Gastrocnemius medialis (tissue), 4 donors: ENCODE measurements around the gene ARHGAP26. TPM values are rescaled to one million over a fixed set of nuclear protein-coding genes. Genes with fewer than 3 reads are reported as not detected.
A peak's percentile ranks its signal among the peaks of the same experiment; 100 is the strongest.

ENCODE experiments used
- ATAC-seq, 2 donors: fragments of 150-250 bp; one replicate each; pipeline ENCODE4 v1.9.1; 2016
- DNase-seq, 2 donors: peaks; one replicate each; pipeline ENCODE4 v3.0.0-alpha.2; 2019
- H3K27ac ChIP-seq, 4 donors: fragments of 200-600 bp; sonication (generic); 1 replicate in 1 of 4; 2 replicates in 3 of 4; pipeline ENCODE4 v1.5.1; 2016 to 2018; ENCODE audit warnings: mild to moderate bottlenecking in 2 of 4, moderate library complexity in 1 of 4
- H3K27me3 ChIP-seq, 3 donors: fragments of 200-600 bp; sonication (generic) in 2 of 3; 1 replicate in 1 of 3; 2 replicates in 2 of 3; pipeline versions ENCODE4 v1.5.1 to v1.6.0; 2016 to 2019; ENCODE audit warnings: mild to moderate bottlenecking in 1 of 3, moderate library complexity in 1 of 3
- H3K36me3 ChIP-seq, 2 donors: fragments of 200-600 bp; sonication (generic) in 1 of 2; one replicate each; pipeline ENCODE4 v1.5.1; 2017 to 2018
- H3K4me1 ChIP-seq, 2 donors: fragments of 200-600 bp; sonication (generic) in 1 of 2; one replicate each; pipeline ENCODE4 v1.5.1; 2016 to 2017; ENCODE audit warnings: mild to moderate bottlenecking in 2 of 2
- H3K4me3 ChIP-seq, 4 donors: fragments of 200-600 bp; sonication (generic) in 3 of 4; 1 replicate in 1 of 4; 2 replicates in 3 of 4; pipeline ENCODE4 v1.5.1; 2016 to 2019; ENCODE audit warnings: mild to moderate bottlenecking in 2 of 4
- H3K9me3 ChIP-seq, 3 donors: fragments of 200-600 bp; sonication (generic) in 2 of 3; 1 replicate in 1 of 3; 2 replicates in 2 of 3; pipeline ENCODE4 v1.5.1; 2016 to 2019
- CTCF ChIP-seq, 5 experiments: fragments of 450-650 bp in 3 of 5; fragments of 200-600 bp in 2 of 5; sonication (generic) in 2 of 5; IDR thresholded peaks in 4 of 5; conservative IDR thresholded peaks in 1 of 5; 1 replicate in 4 of 5; 2 replicates in 1 of 5; pipeline ENCODE4 v1.5.1; 2016 to 2019; ENCODE audit warnings: antibody characterized with exemption in 5 of 5, mild to moderate bottlenecking in 3 of 5, moderate library complexity in 3 of 5
- POLR2A ChIP-seq, 2 donors: fragments of 450-650 bp; IDR thresholded peaks; one replicate each; pipeline ENCODE4 v1.6.1; 2017; ENCODE audit warnings: antibody characterized with exemption in 2 of 2, mild to moderate bottlenecking in 2 of 2, moderate library complexity in 2 of 2
- in situ Hi-C, 4 donors: fragments of 200-750 bp; cut with MboI; loops; one replicate each; pipeline versions ENCODE4 v1.15.0 to v1.8.0; 2017; ENCODE audit warnings: low sequenced_read_pairs in 4 of 4
- intact Hi-C: fragments of 100-400 bp; cut with DNase I; formaldehyde crosslinking; loops from one replicate; pipeline ENCODE4 v1.15.1; 2023; ENCODE audit warnings: low total_unique reads
- total RNA-seq, 4 donors: library from RNA; depleted of rRNA; stranded (reverse); fragments of >200 nt; gene quantifications; one replicate each; pipeline versions ENCODE4 v1.1.0 to v1.2.3, GENCODE V29; 2016

ARHGAP26 gene
- total RNA-seq, 4 donors from 2014 or later = 9.1 to 22.4 (median 13.4) TPM

GRCh38 chr5:142796492-142797109 lies 26.4 kb downstream of the ARHGAP26 start:
- no peak overlapping the region for H3K27ac ChIP-seq
- intact Hi-C loops = no loop called here
- no peaks in the 10 kb centered on the region for H3K4me1 ChIP-seq

GRCh38 chr5:142797420-142797819 lies 27.2 kb downstream of the ARHGAP26 start:
- Histone ChIP-seq H3K4me3 (no peak overlapping the region), H3K36me3 (no peaks in the 10 kb centered on the region), H3K27ac (no peak overlapping the region), H3K4me1 (no peaks in the 10 kb centered on the region), H3K27me3 (no peaks in the 10 kb centered on the region), H3K9me3 (no peaks in the 10 kb centered on the region)
- intact Hi-C loops = no loop called here
- TF ChIP-seq CTCF (IDR thresholded peaks at IDR 0.05 in 4 of 5, conservative IDR thresholded peaks at IDR 0.05 in 1 of 5) (no peak), POLR2A (IDR thresholded peaks at IDR 0.05) (no peak)
- ATAC-seq (no peak), DNase-seq (no peak)
- in situ Hi-C loops = no loop called here

More at GRCh38 chr5:142796492-142797109, 26.4 kb downstream of the ARHGAP26 start:
- Histone ChIP-seq H3K4me3 (no peak overlapping the region), H3K9me3 (no peaks in the 10 kb centered on the region), H3K36me3 (no peaks in the 10 kb centered on the region), H3K27me3 (no peaks in the 10 kb centered on the region)
- TF ChIP-seq POLR2A (IDR thresholded peaks at IDR 0.05) = no peak
- TF ChIP-seq CTCF (IDR thresholded peaks at IDR 0.05 in 4 of 5, conservative IDR thresholded peaks at IDR 0.05 in 1 of 5) = no peak
- DNase-seq (no peak), ATAC-seq (no peak)
- in situ Hi-C loops = no loop called here

DNA sequence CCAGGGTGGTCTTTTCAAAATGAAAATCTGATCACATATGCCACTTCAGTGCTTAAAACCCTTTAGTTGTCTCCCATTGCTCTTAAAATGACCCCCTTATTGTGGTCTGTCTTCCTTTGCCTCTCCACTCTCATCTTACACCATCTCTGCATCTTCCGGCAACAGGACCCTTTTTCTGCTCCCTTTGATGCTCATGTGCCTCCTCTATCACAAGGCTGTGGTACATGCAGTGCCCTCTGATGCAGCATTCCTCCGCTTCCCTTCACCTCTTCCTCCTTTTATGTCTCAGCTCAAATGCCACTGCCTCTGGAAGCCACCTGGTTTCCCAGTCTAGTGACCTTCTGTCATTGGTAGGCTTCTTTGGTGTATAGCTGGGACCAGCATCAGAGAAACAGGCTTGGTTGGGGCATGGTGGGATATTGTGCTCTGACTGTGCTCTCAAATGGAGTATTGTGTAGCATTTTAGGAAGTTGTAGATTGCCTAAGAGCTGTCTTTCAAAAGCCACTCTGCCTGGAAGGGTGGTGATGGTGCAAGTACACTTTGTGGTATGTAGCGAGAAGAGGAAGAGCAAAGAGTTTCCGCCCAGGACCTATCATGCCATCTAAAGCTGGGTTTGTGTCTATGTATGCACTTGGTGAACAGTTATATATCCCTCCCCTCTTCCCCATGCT lies 28.1 kb downstream of the ARHGAP26 start:
- Histone ChIP-seq H3K27ac (no peak overlapping the region), H3K4me1 (peaks cover 0 to 4% of the 10 kb centered on the region in 2 donors), H3K27me3 (no peaks in the 10 kb centered on the region), H3K4me3 (no peak overlapping the region), H3K36me3 (no peaks in the 10 kb centered on the region), H3K9me3 (no peaks in the 10 kb centered on the region)
- peak in 1 of 2 donors; percentile 34 for DNase-seq
- in situ Hi-C loops (no loop called here), intact Hi-C loops (no loop called here)
- TF ChIP-seq POLR2A (IDR thresholded peaks at IDR 0.05) (no peak), CTCF (IDR thresholded peaks at IDR 0.05 in 4 of 5, conservative IDR thresholded peaks at IDR 0.05 in 1 of 5) (no peak)
- peak; percentile 20 to 43 for ATAC-seq

DNA sequence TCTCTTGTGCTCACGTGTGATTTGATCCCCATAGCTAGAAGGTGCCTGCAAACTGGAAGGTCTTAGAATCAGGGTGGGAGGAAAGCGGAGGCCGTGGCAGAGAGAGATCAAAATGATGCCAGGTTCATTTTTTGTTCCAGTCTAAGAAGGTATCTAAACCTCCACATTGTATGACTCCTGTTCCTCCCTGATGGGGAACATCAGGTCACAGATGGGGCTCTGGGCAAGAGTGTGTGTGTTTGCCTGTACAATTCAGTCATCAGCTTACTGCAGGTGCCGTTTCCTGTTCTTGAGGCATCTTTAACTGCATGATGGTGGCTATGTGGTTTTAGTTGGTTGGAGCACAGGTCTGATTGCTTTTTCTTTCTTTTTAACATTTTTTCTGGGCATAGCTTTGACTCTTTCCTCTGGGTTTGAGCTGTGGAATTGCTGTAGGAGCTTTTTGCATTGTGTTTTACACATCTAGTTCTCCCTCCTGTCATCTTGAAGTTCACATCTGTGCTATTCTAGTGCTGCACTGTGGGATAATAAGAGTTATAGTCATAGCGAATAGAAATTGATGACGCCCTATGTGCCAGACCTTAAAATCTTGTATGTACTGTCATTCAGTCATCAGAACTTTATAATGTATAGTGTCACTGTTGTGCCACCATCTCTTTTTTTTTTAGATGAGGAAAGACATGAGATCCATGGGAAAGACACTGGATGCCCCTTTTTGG lies 30.8 kb downstream of the ARHGAP26 start:
- no peaks in the 10 kb centered on the region for H3K27me3 ChIP-seq
- no peaks in the 10 kb centered on the region for H3K9me3 ChIP-seq
- intact Hi-C loops = no loop called here
- in situ Hi-C loops = no loop called here
- TF ChIP-seq CTCF (IDR thresholded peaks at IDR 0.05 in 4 of 5, conservative IDR thresholded peaks at IDR 0.05 in 1 of 5) = no peak
- no peak for TF ChIP-seq POLR2A (IDR thresholded peaks at IDR 0.05)
- no peak overlapping the region for H3K27ac ChIP-seq
- ATAC-seq (no peak), DNase-seq (no peak)
- H3K36me3 ChIP-seq = no peaks in the 10 kb centered on the region
- no peak overlapping the region for H3K4me3 ChIP-seq
- peaks cover 0 to 11% of the 10 kb centered on the region in 2 donors for H3K4me1 ChIP-seq
